Heart right ventricle (tissue), 16 donors: ENCODE measurements around the gene PIK3CD. TPM values are rescaled to one million over a fixed set of nuclear protein-coding genes. Genes with fewer than 3 reads are reported as not detected.

Experiments
- ATAC-seq, 8 donors: fragments of 200-7000 bp; cut with Tn5 transposase; one replicate each; pipeline ENCODE4 v1.9.1; 2020; ENCODE audit warnings: mild to moderate bottlenecking in 8 of 8, moderate library complexity in 8 of 8, moderate number of reproducible peaks in 1 of 8
- DNase-seq, 2 donors: peaks; one replicate each; pipeline ENCODE4 v3.0.0-alpha.2; 2020
- H3K27ac ChIP-seq, 10 donors: fragments of 200-600 bp; sonication (generic) in 2 of 10; one replicate each; pipeline versions ENCODE4 v1.5.0 to v1.8.0; 2020 to 2022; ENCODE audit warnings: mild to moderate bottlenecking in 3 of 10
- H3K27me3 ChIP-seq, 7 donors: fragments of 200-600 bp; one replicate each; pipeline ENCODE4 v1.8.0; 2021 to 2022; ENCODE audit warnings: mild to moderate bottlenecking in 2 of 7
- H3K36me3 ChIP-seq, 9 donors: fragments of 200-600 bp; sonication (generic) in 1 of 9; one replicate each; pipeline versions ENCODE4 v1.5.0 to v1.8.0; 2020 to 2022; ENCODE audit warnings: mild to moderate bottlenecking in 2 of 9
- H3K4me1 ChIP-seq, 9 donors: fragments of 200-600 bp; sonication (generic) in 1 of 9; one replicate each; pipeline versions ENCODE4 v1.5.0 to v1.8.0; 2020 to 2022; ENCODE audit warnings: mild to moderate bottlenecking in 4 of 9
- H3K4me3 ChIP-seq, 10 donors: fragments of 200-600 bp; sonication (generic) in 2 of 10; one replicate each; pipeline versions ENCODE4 v1.5.0 to v1.8.0; 2020 to 2022; ENCODE audit warnings: mild to moderate bottlenecking in 7 of 10, moderate library complexity in 2 of 10
- H3K9me3 ChIP-seq, 11 donors: fragments of 200-600 bp in 10 of 11; sonication (generic) in 2 of 11; one replicate each; pipeline versions ENCODE4 v1.5.0 to v1.8.0; 2013 to 2022; ENCODE audit warnings: mild to moderate bottlenecking in 2 of 11, control low read depth in 1 of 11, moderate library complexity in 1 of 11
- WGBS, 2 donors: extraction: QIAGEN DNeasy Blood & Tissue Kit; methylation state at CpG; one replicate each; pipeline ENCODE4 v1.1.7; 2013; ENCODE audit warnings: inconsistent platforms in 1 of 2; 5-methylcytosine and 5-hydroxymethylcytosine counted together
- intact Hi-C, 10 donors: fragments of 100-400 bp; cut with DNase I; formaldehyde crosslinking; loops; one replicate each; pipeline versions ENCODE4 v1.11.1 to v1.14.2; 2022
- polyA plus RNA-seq, 2 donors: library from polyadenylated mRNA; stranded (reverse); fragments of 200-250 nt; gene quantifications; one replicate each; pipeline ENCODE4 v1.2.3, GENCODE V29; 2013
- total RNA-seq, 10 donors: library from RNA; stranded (reverse); fragmentation: NEBNext Ultra II Directional in 3 of 10; extraction: Animal tissue kit (Norgen Biotek cat#: 25700) in 3 of 10; gene quantifications; one replicate each; pipeline versions ENCODE4 v1.2.1 to v1.2.4, GENCODE V29; 2021 to 2023
- TF ChIP-seq, protein P1 (sequence below), 9 donors: fragments of 200-600 bp; sonication (generic) in 2 of 9; IDR thresholded peaks; one replicate each; pipeline versions ENCODE4 v1.5.0 to v1.8.0; 2021 to 2022; ENCODE audit warnings: antibody characterized with exemption in 9 of 9, mild to moderate bottlenecking in 5 of 9, moderate library complexity in 1 of 9
- donor health status: Arrhythmogenic right ventricular cardiomyopathy.
- donor health status: ischemic (EF 13 %, LVEDD 7.1; RV severe dilation, severe dysfunction).
- donor health status: healthy with polysubstance abuse.
- donor health status: DM: no; HTN: yes; CAD: no.
- donor health status: DM: no; HTN: no; CAD: no.
- donor health status: ischemic (EF 25% LVEDD 6.9; RV normal size, moderate dysfunction).
- donor health status: ischemic (EF 25% LVEDD 5.7; RV mildly dilated, moderate dysfunction).
- donor health status: healthy.
- donor health status: DM: yes; HTN: yes; CAD: no.
- donor health status: Ischemic cardiomyopathy.
- donor health status: ischemic (EF 35%, LVEDD 5.7; RV mildly dilated, moderate dysfunction).
- donor health status: nonischemic (EF 11% LVEDD 7.7; RV severe dilation, severe dysfunction).
- donor health status: DM: yes; HTN: yes; CAD: no.
- donor health status: PGD.
- donor health status: ischemic (EF 29% LVEDD 5.4; RV normal size, mild dysfunction).
- donor health status: nonischemic (EF 23%, LVEDD 6.1; RV moderate dilation, normal function).

PIK3CD gene
- total and polyA plus RNA-seq, 12 donors, result 1.0 to 12.1 (median 2.7) TPM

- no peaks in the 10 kb centered on the region for H3K36me3 ChIP-seq
- H3K27me3 ChIP-seq, result peaks cover 0 to 14% (median 9%) of the 10 kb centered on the region in 7 donors
- DNase-seq (no peak), ATAC-seq (no peak)
- intact Hi-C loops, result loop anchor here in 2 of 10 donors (5.0 to 10.0 kb wide), 2 partner anchors 232 to 244 kb away; no protein-coding TSS in a partner anchor
- H3K27ac ChIP-seq, result peak overlapping the region in 1 of 10 donors; percentile 89
- H3K9me3 ChIP-seq, result peaks cover 0 to 2% (median 0%) of the 10 kb centered on the region in 11 donors
- 75 to 77% methylated on average over 8 of the region's 8 CpGs for WGBS, 2 donors
- H3K4me1 ChIP-seq, result peaks cover 0 to 64% (median 4%) of the 10 kb centered on the region in 9 donors
- TF ChIP-seq, protein P1, sequence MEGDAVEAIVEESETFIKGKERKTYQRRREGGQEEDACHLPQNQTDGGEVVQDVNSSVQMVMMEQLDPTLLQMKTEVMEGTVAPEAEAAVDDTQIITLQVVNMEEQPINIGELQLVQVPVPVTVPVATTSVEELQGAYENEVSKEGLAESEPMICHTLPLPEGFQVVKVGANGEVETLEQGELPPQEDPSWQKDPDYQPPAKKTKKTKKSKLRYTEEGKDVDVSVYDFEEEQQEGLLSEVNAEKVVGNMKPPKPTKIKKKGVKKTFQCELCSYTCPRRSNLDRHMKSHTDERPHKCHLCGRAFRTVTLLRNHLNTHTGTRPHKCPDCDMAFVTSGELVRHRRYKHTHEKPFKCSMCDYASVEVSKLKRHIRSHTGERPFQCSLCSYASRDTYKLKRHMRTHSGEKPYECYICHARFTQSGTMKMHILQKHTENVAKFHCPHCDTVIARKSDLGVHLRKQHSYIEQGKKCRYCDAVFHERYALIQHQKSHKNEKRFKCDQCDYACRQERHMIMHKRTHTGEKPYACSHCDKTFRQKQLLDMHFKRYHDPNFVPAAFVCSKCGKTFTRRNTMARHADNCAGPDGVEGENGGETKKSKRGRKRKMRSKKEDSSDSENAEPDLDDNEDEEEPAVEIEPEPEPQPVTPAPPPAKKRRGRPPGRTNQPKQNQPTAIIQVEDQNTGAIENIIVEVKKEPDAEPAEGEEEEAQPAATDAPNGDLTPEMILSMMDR (IDR thresholded peaks at IDR 0.05), result no peak
- peak overlapping the region in 2 of 10 donors; percentile 11 to 47 for H3K4me3 ChIP-seq
Observed at GRCh38 chr1:9630331-9631111, 21.0 kb upstream of the PIK3CD start.

DNA sequence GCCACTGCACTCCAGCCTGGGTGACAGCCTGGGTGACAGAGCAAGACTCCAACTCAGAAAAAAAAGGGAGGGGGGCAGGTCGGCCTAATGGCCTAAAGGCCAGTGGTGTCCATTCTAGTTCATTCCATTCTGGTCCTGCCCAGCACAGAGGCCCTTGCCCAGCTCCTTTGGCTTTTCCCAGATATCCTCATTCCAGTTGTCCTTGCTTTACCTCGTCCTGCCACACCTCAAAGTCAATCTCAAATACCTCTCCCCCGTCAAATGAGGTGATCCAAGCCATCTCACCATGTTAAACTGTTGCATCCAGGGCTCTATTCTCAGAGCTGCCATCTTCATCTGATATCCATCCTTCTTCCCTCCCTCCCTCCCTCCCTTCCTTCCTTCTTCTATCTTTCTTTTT is 19.9 kb upstream of the PIK3CD start:
- Histone ChIP-seq H3K9me3 (peaks cover 0 to 2% (median 0%) of the 10 kb centered on the region in 11 donors), H3K27ac (peak overlapping the region in 1 of 10 donors; percentile 89), H3K4me3 (no peak overlapping the region), H3K27me3 (peaks cover 0 to 4% (median 0%) of the 10 kb centered on the region in 7 donors), H3K36me3 (no peaks in the 10 kb centered on the region), H3K4me1 (peaks cover 0 to 57% (median 4%) of the 10 kb centered on the region in 9 donors)
- intact Hi-C loops, result loop anchor here in 2 of 10 donors (5.0 to 10.0 kb wide), 2 partner anchors 231 to 243 kb away; no protein-coding TSS in a partner anchor
- 86% methylated on average over 3 of the region's 3 CpGs for WGBS, 2 donors
- TF ChIP-seq, protein P1 (IDR thresholded peaks at IDR 0.05), result no peak
- no peak for ATAC-seq
- DNase-seq, result no peak

DNA sequence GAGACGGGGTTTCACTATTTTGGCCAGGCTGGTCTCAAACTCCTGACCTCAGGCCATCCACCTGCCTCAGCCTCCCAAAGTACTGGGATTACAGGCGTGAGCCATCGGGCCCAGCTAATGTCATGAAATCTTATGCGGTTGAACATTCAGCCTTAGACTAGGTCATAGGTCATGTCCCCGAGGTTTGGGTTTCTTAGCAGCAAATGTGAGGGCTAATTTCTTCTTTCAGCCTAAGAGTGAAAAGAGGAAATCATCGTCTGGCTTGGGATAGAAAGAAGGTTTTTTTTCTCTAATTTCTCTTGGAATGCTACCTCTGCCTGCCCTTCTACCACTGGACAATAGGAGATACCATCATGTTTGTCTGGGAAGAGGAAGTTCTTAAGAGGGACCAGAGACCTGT is 18.0 kb upstream of the PIK3CD start:
- Histone ChIP-seq H3K36me3 (no peaks in the 10 kb centered on the region), H3K9me3 (peaks cover 0 to 5% (median 0%) of the 10 kb centered on the region in 11 donors), H3K27me3 (no peaks in the 10 kb centered on the region), H3K4me1 (peaks cover 0 to 38% (median 0%) of the 10 kb centered on the region in 9 donors), H3K27ac (no peak overlapping the region), H3K4me3 (no peak overlapping the region)
- intact Hi-C loops, result loop anchor here in 2 of 10 donors (5.0 to 10.0 kb wide), 2 partner anchors 229 to 241 kb away; no protein-coding TSS in a partner anchor
- DNase-seq (no peak), ATAC-seq (no peak)
- TF ChIP-seq, protein P1 (IDR thresholded peaks at IDR 0.05), result no peak
- WGBS, 2 donors, result 73 to 85% methylated on average over 6 of the region's 6 CpGs

GRCh38 chr1:9634582-9634981 is 16.9 kb upstream of the PIK3CD start:
- Histone ChIP-seq H3K9me3 (peaks cover 0 to 5% (median 0%) of the 10 kb centered on the region in 11 donors), H3K27ac (no peak overlapping the region), H3K36me3 (no peaks in the 10 kb centered on the region), H3K27me3 (no peaks in the 10 kb centered on the region), H3K4me3 (no peak overlapping the region), H3K4me1 (peaks cover 0 to 34% (median 0%) of the 10 kb centered on the region in 9 donors)
- WGBS, 2 donors, result 74 to 79% methylated on average over 2 of the region's 2 CpGs
- ATAC-seq (no peak), DNase-seq (no peak)
- TF ChIP-seq, protein P1 (IDR thresholded peaks at IDR 0.05), result no peak
- intact Hi-C loops, result loop anchor here in 2 of 10 donors (5.0 to 10.0 kb wide), 2 partner anchors 228 to 240 kb away; no protein-coding TSS in a partner anchor
